ENCODE data around the gene GBX2. TPM values are rescaled to one million over a fixed set of nuclear protein-coding genes. Genes with fewer than 3 reads are reported as not detected.

Gene GBX2
- total and polyA plus RNA-seq, 2 of the 13 experiments (the other 11 are each of a cell fraction or from before 2014, with no cell fraction given): not detected

- TF ChIP-seq TIGD3 (CRISPR knock-in tag; IDR thresholded peaks at IDR 0.05; ENCODE audit: borderline replicate concordance) (no peak), ZNF780A (CRISPR knock-in tag; IDR thresholded peaks at IDR 0.05) (no peak), ZBTB2 (CRISPR knock-in tag; IDR thresholded peaks at IDR 0.05; ENCODE audit: low read depth) (0 out of 2 replicates have a peak, but pooled peaks have one; percentile 26), MLLT10 (CRISPR knock-in tag; IDR thresholded peaks at IDR 0.05) (no peak), THAP7 (CRISPR knock-in tag; IDR thresholded peaks at IDR 0.05) (0 out of 2 replicates have a peak, but pooled peaks have one; percentile 47), TOPORS (CRISPR knock-in tag; IDR thresholded peaks at IDR 0.05) (peak; percentile 64; the same call in 1 of the 2 replicates), ERF (CRISPR knock-in tag; IDR thresholded peaks at IDR 0.05) (peak; percentile 99), PHF21A (CRISPR knock-in tag; IDR thresholded peaks at IDR 0.05) (peak; percentile 77), TEAD2 (CRISPR knock-in tag; IDR thresholded peaks at IDR 0.05) (no peak), NCOR1 (IDR thresholded peaks at IDR 0.05; ENCODE audit: borderline replicate concordance, low read length) (peak; percentile 98), SMAD3 (CRISPR knock-in tag; IDR thresholded peaks at IDR 0.05) (peak; percentile 95), FOXA3 (CRISPR knock-in tag; IDR thresholded peaks at IDR 0.05) (peak; percentile 100), JUNB (CRISPR knock-in tag; IDR thresholded peaks at IDR 0.05; ENCODE audit: borderline replicate concordance) (0 out of 2 replicates have a peak, but pooled peaks have one; percentile 34), ZNF605 (CRISPR knock-in tag; IDR thresholded peaks at IDR 0.05) (0 out of 2 replicates have a peak, but pooled peaks have one; percentile 29), ZNF180 (CRISPR knock-in tag; IDR thresholded peaks at IDR 0.05; ENCODE audit: borderline replicate concordance, low read depth) (no peak), U2AF2 (IDR thresholded peaks at IDR 0.05; ENCODE audit: low read depth, low read length) (no peak), FOXJ3 (CRISPR knock-in tag; IDR thresholded peaks at IDR 0.05; ENCODE audit: borderline replicate concordance) (peak; percentile 98), ZBTB1 (CRISPR knock-in tag; IDR thresholded peaks at IDR 0.05; ENCODE audit: borderline replicate concordance) (no peak), ZNF879 (CRISPR knock-in tag; IDR thresholded peaks at IDR 0.05) (no peak), ZFP90 (CRISPR knock-in tag; IDR thresholded peaks at IDR 0.05; ENCODE audit: borderline replicate concordance) (peak; percentile 83), ZNF331 (CRISPR knock-in tag; IDR thresholded peaks at IDR 0.05) (peak; percentile 83), PTBP1 (IDR thresholded peaks at IDR 0.05; ENCODE audit: low read depth, low read length, poor library complexity, severe bottlenecking) (no peak), ZNF83 (CRISPR knock-in tag; IDR thresholded peaks at IDR 0.05; ENCODE audit: borderline replicate concordance) (no peak), ARID3A (IDR thresholded peaks at IDR 0.05; ENCODE audit: low read depth, low read length) (peak; percentile 91), RARA (CRISPR knock-in tag; IDR thresholded peaks at IDR 0.05) (peak; percentile 100), KDM6A (CRISPR knock-in tag; IDR thresholded peaks at IDR 0.05; ENCODE audit: low read depth) (0 out of 2 replicates have a peak, but pooled peaks have one; percentile 46)
Observed at GRCh38 chr2:236117861-236118269, 50.3 kb downstream of the GBX2 start (continued).
